Breast epithelium (tissue), 3 donors: Measurements from ENCODE around the gene KCNIP3.

Source experiments
- CTCF ChIP-seq, 3 donors: fragments of 450-650 bp; IDR thresholded peaks; one replicate each; pipeline ENCODE4 v1.5.1; 2016 to 2017; ENCODE audit warnings: antibody characterized with exemption in 3 of 3, mild to moderate bottlenecking in 3 of 3, moderate library complexity in 3 of 3
- POLR2A ChIP-seq: fragments of 450-650 bp; IDR thresholded peaks from one replicate; pipeline ENCODE4 v1.6.1; 2016; ENCODE audit warnings: antibody characterized with exemption, mild to moderate bottlenecking, moderate library complexity
- POLR2AphosphoS5 ChIP-seq, 3 donors: sonication (generic); formaldehyde crosslinking; IDR thresholded peaks; one replicate each; pipeline ENCODE4 v1.6.1; 2017; ENCODE audit warnings: antibody characterized with exemption in 3 of 3

- no peak for TF ChIP-seq CTCF (IDR thresholded peaks at IDR 0.05)
- no peak for TF ChIP-seq POLR2A
- no peak for TF ChIP-seq POLR2AphosphoS5 (IDR thresholded peaks at IDR 0.05)
Measured at GRCh38 chr2:95349568-95350322, 52.6 kb downstream of the KCNIP3 start.
